ENCODE measurements around the gene TTBK1.

The TTBK1 gene

GRCh38 chr6:43285832-43286231 lies 42.6 kb downstream of the TTBK1 start:
- DNase-seq, result no peak

GRCh38 chr6:43286456-43286979 lies 43.2 kb downstream of the TTBK1 start:
- no peak for DNase-seq

GRCh38 chr6:43286980-43287716 lies 43.9 kb downstream of the TTBK1 start:
- peak in 8 of 58 donors; percentile 20 to 55 (median 26) for DNase-seq

GRCh38 chr6:43287717-43288679 lies 44.7 kb downstream of the TTBK1 start:
- no peak for DNase-seq

GRCh38 chr6:43290339-43290904 lies 47.1 kb downstream of the TTBK1 start:
- no peak for DNase-seq

- no peak for DNase-seq
These were observed 47.6 kb downstream of the TTBK1 start for GRCh38 chr6:43290905-43291355.

- no peak for DNase-seq
These were observed 48.4 kb downstream of the TTBK1 start for GRCh38 chr6:43291708-43292107.

GRCh38 chr6:43292341-43292740 lies 49.1 kb downstream of the TTBK1 start:
- no peak for DNase-seq

GRCh38 chr6:43292763-43293318 lies 49.6 kb downstream of the TTBK1 start:
- no peak for DNase-seq

GRCh38 chr6:43293698-43294097 lies 50.4 kb downstream of the TTBK1 start:
- DNase-seq, result no peak

GRCh38 chr6:43294536-43294935 lies 51.3 kb downstream of the TTBK1 start:
- no peak for DNase-seq

GRCh38 chr6:43295456-43295855 lies 52.2 kb downstream of the TTBK1 start:
- no peak for DNase-seq

- no peak for DNase-seq
These were observed 53.7 kb downstream of the TTBK1 start for GRCh38 chr6:43296780-43297497.

GRCh38 chr6:43297644-43298564 lies 54.6 kb downstream of the TTBK1 start, which contains the start of gene SLC22A7:
Gene SLC22A7 (plus strand): TSS chr6:43298260. CDS start chr6:43298359, 99 bp downstream.
- peak in 1 of 58 donors; percentile 23 for DNase-seq

- no peak for DNase-seq
These were observed 55.5 kb downstream of the TTBK1 start for GRCh38 chr6:43298565-43299337.

GRCh38 chr6:43299338-43300293 lies 56.3 kb downstream of the TTBK1 start:
- no peak for DNase-seq
